Measurements from ENCODE around the gene CCSER1. TPM values are rescaled to one million over a fixed set of nuclear protein-coding genes. Genes with fewer than 3 reads are reported as not detected.

The CCSER1 gene
- total RNA-seq, 1 experiment from 2014 or later: 0.05 TPM

GRCh38 chr4:91123742-91124141 lies 996.5 kb downstream of the CCSER1 start:
- H3K36me3 ChIP-seq (ENCODE audit: control insufficient read depth, insufficient read depth, low read length): no peaks in the 10 kb centered on the region
- no TSS peak for BruUV-seq (replicated peaks)
- ATAC-seq (no peak), DNase-seq (ENCODE audit: low read depth, low spot score) (no peak)
- H3K9me3 ChIP-seq (ENCODE audit: control insufficient read depth, insufficient read depth, low read depth, low read length): no peaks in the 10 kb centered on the region
- POLR2A ChIA-PET: no interaction called here
- intact Hi-C loops (cut with micrococcal nuclease; ENCODE audit: unreplicated experiment): no loop called here
- in situ Hi-C loops (cut with HindIII; ENCODE audit: low pct_unique_long_range_greater_than_20kb, low sequenced_read_pairs): no loop called here
- no peak for TF ChIP-seq POLR2AphosphoS5 (IDR thresholded peaks at IDR 0.05; ENCODE audit: low read depth, low read length)
- TF ChIP-seq TCF7L2 (IDR thresholded peaks at IDR 0.05; ENCODE audit: low read depth, low read length): no peak
- no peak for TF ChIP-seq CTCF (IDR thresholded peaks at IDR 0.05)
- no peak for TF ChIP-seq REST (IDR thresholded peaks at IDR 0.05; ENCODE audit: insufficient read depth in 1 of 2, low read depth in 2 of 2, low read length in 1 of 2)
- no peak for TF ChIP-seq SIN3A (IDR thresholded peaks at IDR 0.05; ENCODE audit: borderline replicate concordance, insufficient read depth, low read depth, low read length)
- no peak overlapping the region for H3K4me3 ChIP-seq (ENCODE audit: low read depth in 2 of 2, low read length in 2 of 2)
- no peaks in the 10 kb centered on the region for H3K27me3 ChIP-seq (ENCODE audit: control insufficient read depth, insufficient read depth, low read length)
- CTCF ChIA-PET: no interaction called here
- H3K27ac ChIP-seq (ENCODE audit: low read length): no peak overlapping the region
- no peaks in the 10 kb centered on the region for H3K4me1 ChIP-seq (ENCODE audit: control insufficient read depth, insufficient read depth, low read length)

- ATAC-seq: no peak
- POLR2A ChIA-PET: no interaction called here
- BruUV-seq (replicated peaks): no TSS peak
- Histone ChIP-seq H3K4me3 (ENCODE audit: low read depth in 2 of 2, low read length in 2 of 2) (no peak overlapping the region), H3K4me1 (ENCODE audit: control insufficient read depth, insufficient read depth, low read length) (no peaks in the 10 kb centered on the region), H3K9me3 (ENCODE audit: control insufficient read depth, insufficient read depth, low read depth, low read length) (no peaks in the 10 kb centered on the region), H3K36me3 (ENCODE audit: control insufficient read depth, insufficient read depth, low read length) (no peaks in the 10 kb centered on the region), H3K27me3 (ENCODE audit: control insufficient read depth, insufficient read depth, low read length) (no peaks in the 10 kb centered on the region), H3K27ac (ENCODE audit: low read length) (no peak overlapping the region)
- TF ChIP-seq REST (IDR thresholded peaks at IDR 0.05; ENCODE audit: insufficient read depth in 1 of 2, low read depth in 2 of 2, low read length in 1 of 2) (no peak), TCF7L2 (IDR thresholded peaks at IDR 0.05; ENCODE audit: low read depth, low read length) (no peak), SIN3A (IDR thresholded peaks at IDR 0.05; ENCODE audit: borderline replicate concordance, insufficient read depth, low read depth, low read length) (no peak), POLR2AphosphoS5 (IDR thresholded peaks at IDR 0.05; ENCODE audit: low read depth, low read length) (no peak), CTCF (IDR thresholded peaks at IDR 0.05) (no peak)
- in situ Hi-C loops (cut with HindIII; ENCODE audit: low pct_unique_long_range_greater_than_20kb, low sequenced_read_pairs): no loop called here
- CTCF ChIA-PET: no interaction called here
- no peak for DNase-seq (ENCODE audit: low read depth, low spot score)
- intact Hi-C loops (cut with micrococcal nuclease; ENCODE audit: unreplicated experiment): no loop called here
These were observed 1000.0 kb downstream of the CCSER1 start for GRCh38 chr4:91127192-91127591.
